ENCODE data around the gene ERC1. TPM values are rescaled to one million over a fixed set of nuclear protein-coding genes. Genes with fewer than 3 reads are reported as not detected.
"Not testable (repeated sequence)": the region's sequence is repeated elsewhere in the genome, so short reads cannot be mapped to it uniquely, and the experiment has no call there.

The ERC1 gene
- total RNA-seq, 1 donor from 2014 or later: 56.5 TPM

DNA sequence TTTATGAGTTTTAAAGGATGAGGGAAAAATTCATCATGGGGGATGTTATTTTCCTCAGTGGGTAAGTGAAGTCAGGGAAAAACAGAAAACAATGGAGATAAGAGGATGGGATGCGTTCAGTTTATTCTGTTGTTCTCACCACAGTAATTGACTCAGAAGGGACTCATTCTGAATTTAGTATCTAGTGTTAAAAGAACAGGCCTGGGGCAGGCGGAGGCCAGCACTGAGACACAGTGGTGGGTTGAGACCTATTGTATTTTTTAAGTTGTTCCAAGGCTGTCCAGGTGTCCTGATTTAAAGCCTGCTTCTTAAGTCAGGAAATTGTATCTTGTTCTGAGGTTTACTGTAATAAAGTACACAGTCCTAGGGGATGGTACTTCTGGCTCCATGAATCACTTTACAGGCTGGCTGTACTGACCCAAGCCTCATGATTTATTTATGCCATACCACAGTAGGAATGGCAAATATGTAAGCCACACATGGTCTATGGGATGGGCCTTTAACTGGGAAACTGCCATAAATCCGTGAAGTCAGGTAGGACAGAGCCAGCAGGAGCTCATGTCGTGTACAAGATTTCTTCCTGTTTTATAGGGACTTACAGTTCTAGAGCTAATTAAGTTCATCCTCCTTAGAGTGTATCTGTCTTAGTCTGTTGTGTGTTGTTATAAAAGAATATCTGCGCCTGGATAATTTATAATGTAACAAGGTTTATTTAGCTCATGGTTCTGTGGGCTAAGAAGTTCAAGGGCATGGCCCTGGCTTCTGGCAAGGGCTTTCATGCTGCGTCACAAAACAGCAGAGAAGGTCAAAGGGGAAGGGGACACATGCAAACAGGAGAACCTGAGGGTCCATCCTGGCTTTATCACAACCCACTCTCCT, 359.3 kb downstream of the ERC1 start:
- no peak overlapping the region for H3K27ac ChIP-seq
- TF ChIP-seq POLR2AphosphoS5 (IDR thresholded peaks at IDR 0.05; ENCODE audit: insufficient read depth in 1 of 2, low read depth in 1 of 2) (no peak), POLR2A (IDR thresholded peaks at IDR 0.05) (no peak)
- TF ChIP-seq, protein P1, sequence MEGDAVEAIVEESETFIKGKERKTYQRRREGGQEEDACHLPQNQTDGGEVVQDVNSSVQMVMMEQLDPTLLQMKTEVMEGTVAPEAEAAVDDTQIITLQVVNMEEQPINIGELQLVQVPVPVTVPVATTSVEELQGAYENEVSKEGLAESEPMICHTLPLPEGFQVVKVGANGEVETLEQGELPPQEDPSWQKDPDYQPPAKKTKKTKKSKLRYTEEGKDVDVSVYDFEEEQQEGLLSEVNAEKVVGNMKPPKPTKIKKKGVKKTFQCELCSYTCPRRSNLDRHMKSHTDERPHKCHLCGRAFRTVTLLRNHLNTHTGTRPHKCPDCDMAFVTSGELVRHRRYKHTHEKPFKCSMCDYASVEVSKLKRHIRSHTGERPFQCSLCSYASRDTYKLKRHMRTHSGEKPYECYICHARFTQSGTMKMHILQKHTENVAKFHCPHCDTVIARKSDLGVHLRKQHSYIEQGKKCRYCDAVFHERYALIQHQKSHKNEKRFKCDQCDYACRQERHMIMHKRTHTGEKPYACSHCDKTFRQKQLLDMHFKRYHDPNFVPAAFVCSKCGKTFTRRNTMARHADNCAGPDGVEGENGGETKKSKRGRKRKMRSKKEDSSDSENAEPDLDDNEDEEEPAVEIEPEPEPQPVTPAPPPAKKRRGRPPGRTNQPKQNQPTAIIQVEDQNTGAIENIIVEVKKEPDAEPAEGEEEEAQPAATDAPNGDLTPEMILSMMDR (IDR thresholded peaks at IDR 0.05): no peak

DNA sequence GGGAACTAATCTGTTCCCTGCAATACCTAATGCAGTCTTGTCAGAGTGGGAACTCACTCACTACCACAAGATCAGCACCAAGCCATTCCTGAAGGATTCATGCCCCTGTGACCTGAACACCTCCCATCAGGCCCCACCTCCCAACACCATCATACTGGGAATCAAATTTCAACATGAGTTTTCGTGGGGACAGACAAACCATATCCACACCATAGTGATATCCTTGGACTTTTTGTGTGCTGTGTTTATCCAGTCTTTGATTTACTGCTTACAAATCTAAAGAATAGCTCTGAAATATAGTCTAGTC, 359.9 kb downstream of the ERC1 start:
- Histone ChIP-seq H3K9me3 (no peaks in the 10 kb centered on the region), H3K4me1 (no peaks in the 10 kb centered on the region), H3K4me3 (no peak overlapping the region), H3K36me3 (no peaks in the 10 kb centered on the region), H3K27ac (no peak overlapping the region), H3K27me3 (no peaks in the 10 kb centered on the region)
- DNase-seq (ENCODE audit: extremely low spot score in 2 of 2): no peak
- no peak for TF ChIP-seq POLR2A (IDR thresholded peaks at IDR 0.05)
- no peak for TF ChIP-seq POLR2AphosphoS5 (IDR thresholded peaks at IDR 0.05; ENCODE audit: insufficient read depth in 1 of 2, low read depth in 1 of 2)
- TF ChIP-seq, protein P1 (IDR thresholded peaks at IDR 0.05): no peak
- intact Hi-C loops (cut with DNase I): no loop called here

More for the DNA sequence above, 359.3 kb downstream of the ERC1 start:
- H3K36me3 ChIP-seq: no peaks in the 10 kb centered on the region
- no peaks in the 10 kb centered on the region for H3K4me1 ChIP-seq
- intact Hi-C loops (cut with DNase I): no loop called here
- no peaks in the 10 kb centered on the region for H3K27me3 ChIP-seq
- DNase-seq (ENCODE audit: extremely low spot score in 2 of 2): no peak
- no peaks in the 10 kb centered on the region for H3K9me3 ChIP-seq
- H3K4me3 ChIP-seq: no peak overlapping the region

DNA sequence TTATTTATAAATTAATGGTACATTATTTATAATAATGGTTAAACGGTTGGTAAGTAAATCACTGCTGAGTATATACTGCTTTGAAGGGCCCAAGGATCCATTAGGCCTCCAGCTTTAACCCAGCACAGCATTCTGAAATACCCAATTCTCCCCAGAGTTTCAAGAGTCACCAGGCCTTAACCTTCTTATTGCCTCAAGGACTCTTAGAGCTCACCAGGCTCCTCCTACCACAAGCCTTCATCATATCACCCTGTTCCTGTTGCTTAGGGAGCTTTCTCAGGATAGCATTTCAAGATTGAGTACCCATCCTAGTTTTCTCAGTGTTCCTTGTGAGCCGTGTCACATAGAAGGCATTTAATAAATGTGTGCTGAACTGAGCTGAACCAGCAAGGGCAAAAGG, 360.9 kb downstream of the ERC1 start:
- H3K4me3 ChIP-seq: no peak overlapping the region
- H3K27ac ChIP-seq: no peak overlapping the region
- no peak for DNase-seq (ENCODE audit: extremely low spot score in 2 of 2)
- H3K4me1 ChIP-seq: no peaks in the 10 kb centered on the region
- no peaks in the 10 kb centered on the region for H3K27me3 ChIP-seq
- H3K36me3 ChIP-seq: no peaks in the 10 kb centered on the region
- TF ChIP-seq POLR2AphosphoS5 (IDR thresholded peaks at IDR 0.05; ENCODE audit: insufficient read depth in 1 of 2, low read depth in 1 of 2) (no peak), POLR2A (IDR thresholded peaks at IDR 0.05) (no peak)
- TF ChIP-seq, protein P1 (IDR thresholded peaks at IDR 0.05): no peak
- no peaks in the 10 kb centered on the region for H3K9me3 ChIP-seq
- intact Hi-C loops (cut with DNase I): no loop called here

- H3K9me3 ChIP-seq: no peaks in the 10 kb centered on the region
- no peak for TF ChIP-seq POLR2AphosphoS5 (IDR thresholded peaks at IDR 0.05; ENCODE audit: insufficient read depth in 1 of 2, low read depth in 1 of 2)
- TF ChIP-seq, protein P1 (IDR thresholded peaks at IDR 0.05): no peak
- no peak for TF ChIP-seq POLR2A (IDR thresholded peaks at IDR 0.05)
- no peaks in the 10 kb centered on the region for H3K27me3 ChIP-seq
- no peak for DNase-seq (ENCODE audit: extremely low spot score in 2 of 2)
- no peak overlapping the region for H3K4me3 ChIP-seq
- intact Hi-C loops (cut with DNase I): no loop called here
- no peaks in the 10 kb centered on the region for H3K4me1 ChIP-seq
- H3K36me3 ChIP-seq: no peaks in the 10 kb centered on the region
- no peak overlapping the region for H3K27ac ChIP-seq
Measured at GRCh38 chr12:1353451-1353850, 362.4 kb downstream of the ERC1 start.

GRCh38 chr12:1355396-1355795, 364.4 kb downstream of the ERC1 start:
- TF ChIP-seq POLR2A (IDR thresholded peaks at IDR 0.05) (no peak), POLR2AphosphoS5 (IDR thresholded peaks at IDR 0.05; ENCODE audit: insufficient read depth in 1 of 2, low read depth in 1 of 2) (no peak)
- no peak overlapping the region for H3K27ac ChIP-seq
- H3K4me1 ChIP-seq: no peaks in the 10 kb centered on the region
- intact Hi-C loops (cut with DNase I): no loop called here
- no peaks in the 10 kb centered on the region for H3K9me3 ChIP-seq
- no peak overlapping the region for H3K4me3 ChIP-seq
- no peak for DNase-seq (ENCODE audit: extremely low spot score in 2 of 2)
- H3K36me3 ChIP-seq: no peaks in the 10 kb centered on the region
- no peaks in the 10 kb centered on the region for H3K27me3 ChIP-seq

GRCh38 chr12:1355871-1356270, 364.8 kb downstream of the ERC1 start:
- H3K36me3 ChIP-seq; H3K27ac ChIP-seq; H3K9me3 ChIP-seq; H3K27me3 ChIP-seq; H3K4me3 ChIP-seq; H3K4me1 ChIP-seq; intact Hi-C loops (cut with DNase I); DNase-seq (ENCODE audit: extremely low spot score in 2 of 2): not testable (repeated sequence)

Measured in vagina (tissue), 2 donors.